Activated naive CD4-positive, alpha-beta T cell treated with anti-CD3 and anti-CD28 coated beads for 36 hours (primary cell): ENCODE data around the gene YOD1. TPM values are rescaled to one million over a fixed set of nuclear protein-coding genes. Genes with fewer than 3 reads are reported as not detected.

Source experiments
- CTCF ChIA-PET: fragments of 350-600 bp; sonication (Branson Sonifier 250); formaldehyde crosslinking; loops from one replicate; lab custom pipeline; 2021; ENCODE audit warnings: antibody characterized with exemption; lab: Charles Lee
- DNase-seq: peaks from one replicate; pipeline ENCODE4 v3.0.0-alpha.2; 2020
- H3K27ac Mint-ChIP-seq: one replicate; pipeline ENCODE4 v1.8.0; 2021; ENCODE audit warnings: mild to moderate bottlenecking, mixed read lengths
- H3K27me3 Mint-ChIP-seq: one replicate; pipeline ENCODE4 v1.8.0; 2021; ENCODE audit warnings: low read depth, mixed read lengths
- H3K36me3 Mint-ChIP-seq: one replicate; pipeline ENCODE4 v1.8.0; 2021; ENCODE audit warnings: low read depth, mixed read lengths
- H3K4me1 Mint-ChIP-seq: one replicate; pipeline ENCODE4 v1.8.0; 2021; ENCODE audit warnings: low read depth, mixed read lengths
- H3K4me3 Mint-ChIP-seq: one replicate; pipeline ENCODE4 v1.8.0; 2021; ENCODE audit warnings: mild to moderate bottlenecking, moderate library complexity, mixed read lengths
- H3K9me3 Mint-ChIP-seq: one replicate; pipeline ENCODE4 v1.8.0; 2021; ENCODE audit warnings: mixed read lengths
- intact Hi-C: fragments of 100-400 bp; cut with micrococcal nuclease; formaldehyde crosslinking; loops from one replicate; pipeline ENCODE4 v1.15.1; 2023
- total RNA-seq, 2 experiments: library from RNA; stranded (reverse); gene quantifications; one replicate each; pipeline ENCODE4 v1.2.3, GENCODE V29; 2021

The YOD1 gene
- 1 to 10 TPM; 8.6 to 8.8 TPM for total RNA-seq

GRCh38 chr1:207051191-207051943 is at the start of gene YOD1:
TSS of gene YOD1 (minus strand) at chr1:207051208. CDS start at chr1:207051030, 178 bp downstream.
- H3K4me1 Mint-ChIP-seq: peaks cover 53% of the 10 kb centered on the region
- peak; percentile 17 for DNase-seq
- no peaks in the 10 kb centered on the region for H3K27me3 Mint-ChIP-seq
- H3K9me3 Mint-ChIP-seq: no peaks in the 10 kb centered on the region
- peaks cover 17% of the 10 kb centered on the region for H3K36me3 Mint-ChIP-seq
- H3K27ac Mint-ChIP-seq: peak within 1 kb of the TSS; percentile 93
- CTCF ChIA-PET: interaction anchor here (1.8 kb wide), 1 partner anchor 43 kb away, joined by 3 read pairs; no protein-coding TSS in a partner anchor
- intact Hi-C loops: loop anchor here (1.0 to 5.0 kb wide), 6 partner anchors 128 to 811 kb away; partner anchors contain the start of gene CD46
- H3K4me3 Mint-ChIP-seq: peak within 1 kb of the TSS; percentile 97

- Mint-ChIP-seq H3K36me3 (peaks cover 9% of the 10 kb centered on the region), H3K9me3 (peaks cover 6% of the 10 kb centered on the region), H3K27me3 (peaks cover 4% of the 10 kb centered on the region), H3K27ac (peak overlapping the region; percentile 86), H3K4me1 (peaks cover 9% of the 10 kb centered on the region), H3K4me3 (no peak overlapping the region)
- peak; percentile 65 for DNase-seq
- CTCF ChIA-PET: interaction anchor here (0.6 to 2.4 kb wide), 8 partner anchors 8 to 402 kb away, joined by 3 to 11 read pairs (median 4); no protein-coding TSS in a partner anchor
- intact Hi-C loops: loop anchor here (1.0 to 5.0 kb wide), 10 partner anchors 9 to 402 kb away; partner anchors contain the start of gene CD55
These were observed 46.9 kb upstream of the YOD1 start for GRCh38 chr1:207097871-207098324.

- peaks cover 24% of the 10 kb centered on the region for H3K4me1 Mint-ChIP-seq
- DNase-seq: no peak
- intact Hi-C loops: no loop called here
These were observed 42.9 kb upstream of the YOD1 start for GRCh38 chr1:207093944-207094343.

GRCh38 chr1:207091200-207091908 is 40.3 kb upstream of the YOD1 start:
- no peak overlapping the region for H3K4me3 Mint-ChIP-seq
- no peaks in the 10 kb centered on the region for H3K27me3 Mint-ChIP-seq
- H3K36me3 Mint-ChIP-seq: no peaks in the 10 kb centered on the region
- CTCF ChIA-PET: interaction anchor here (4.2 kb wide), 1 partner anchor 314 kb away, joined by 21 read pairs; no protein-coding TSS in a partner anchor
- H3K27ac Mint-ChIP-seq: no peak overlapping the region
- no peaks in the 10 kb centered on the region for H3K9me3 Mint-ChIP-seq
- intact Hi-C loops: no loop called here
- peaks cover 22% of the 10 kb centered on the region for H3K4me1 Mint-ChIP-seq
- no peak for DNase-seq

More at GRCh38 chr1:207093944-207094343, 42.9 kb upstream of the YOD1 start:
- Mint-ChIP-seq H3K27ac (no peak overlapping the region), H3K27me3 (no peaks in the 10 kb centered on the region), H3K4me3 (no peak overlapping the region), H3K36me3 (peaks cover 8% of the 10 kb centered on the region), H3K9me3 (peaks cover 2% of the 10 kb centered on the region)
- CTCF ChIA-PET: interaction anchor here (0.6 to 2.0 kb wide), 3 partner anchors 44 to 406 kb away, joined by 3 to 12 read pairs (median 5); partner anchors contain the start of gene YOD1

- Mint-ChIP-seq H3K9me3 (no peaks in the 10 kb centered on the region), H3K27ac (peak overlapping the region; percentile 57), H3K27me3 (no peaks in the 10 kb centered on the region), H3K36me3 (no peaks in the 10 kb centered on the region), H3K4me3 (peak overlapping the region; percentile 65), H3K4me1 (peaks cover 26% of the 10 kb centered on the region)
- intact Hi-C loops: loop anchor here (1.0 to 2.0 kb wide), 3 partner anchors 8 to 410 kb away; no protein-coding TSS in a partner anchor
- no peak for DNase-seq
- CTCF ChIA-PET: interaction anchor here (0.7 to 4.2 kb wide), 5 partner anchors 8 to 410 kb away, joined by 3 to 21 read pairs (median 4); no protein-coding TSS in a partner anchor
These were observed 38.8 kb upstream of the YOD1 start for GRCh38 chr1:207089627-207090355.

- Mint-ChIP-seq H3K4me3 (peak within 1 kb of the TSS; percentile 65), H3K27me3 (no peaks in the 10 kb centered on the region), H3K9me3 (no peaks in the 10 kb centered on the region), H3K27ac (peak within 1 kb of the TSS; percentile 57), H3K4me1 (peaks cover 30% of the 10 kb centered on the region), H3K36me3 (no peaks in the 10 kb centered on the region)
- CTCF ChIA-PET: interaction anchor here (0.7 to 4.2 kb wide), 4 partner anchors 9 to 411 kb away, joined by 3 to 21 read pairs (median 6); no protein-coding TSS in a partner anchor
- DNase-seq: peak; percentile 68
- intact Hi-C loops: loop anchor here (1.0 to 2.0 kb wide), 3 partner anchors 8 to 410 kb away; no protein-coding TSS in a partner anchor
These were observed 38.0 kb upstream of the YOD1 start, which contains the start of gene C4BPB for GRCh38 chr1:207088701-207089626. TSS of gene C4BPB (plus strand) at chr1:207088860. CDS start at chr1:207089532, 672 bp downstream.

- no peaks in the 10 kb centered on the region for H3K27me3 Mint-ChIP-seq
- no peak for DNase-seq
- no peaks in the 10 kb centered on the region for H3K9me3 Mint-ChIP-seq
- intact Hi-C loops: loop anchor here (2.0 kb wide), 1 partner anchor 325 kb away; no protein-coding TSS in a partner anchor
- H3K4me3 Mint-ChIP-seq: no peak overlapping the region
- CTCF ChIA-PET: interaction anchor here (2.5 to 4.2 kb wide), 2 partner anchors 318 to 412 kb away, joined by 7 to 21 read pairs; no protein-coding TSS in a partner anchor
- H3K4me1 Mint-ChIP-seq: peaks cover 30% of the 10 kb centered on the region
- H3K36me3 Mint-ChIP-seq: no peaks in the 10 kb centered on the region
- H3K27ac Mint-ChIP-seq: no peak overlapping the region
These were observed 37.2 kb upstream of the YOD1 start for GRCh38 chr1:207088161-207088560.

- Mint-ChIP-seq H3K9me3 (no peaks in the 10 kb centered on the region), H3K4me1 (peaks cover 30% of the 10 kb centered on the region), H3K4me3 (no peak overlapping the region), H3K36me3 (no peaks in the 10 kb centered on the region), H3K27me3 (no peaks in the 10 kb centered on the region), H3K27ac (no peak overlapping the region)
- DNase-seq: no peak
- CTCF ChIA-PET: interaction anchor here (3.3 to 8.4 kb wide), 2 partner anchors 320 to 414 kb away, joined by 23 to 70 read pairs; no protein-coding TSS in a partner anchor
- intact Hi-C loops: no loop called here
These were observed 34.9 kb upstream of the YOD1 start for GRCh38 chr1:207085887-207086286.

- H3K36me3 Mint-ChIP-seq: no peaks in the 10 kb centered on the region
- intact Hi-C loops: loop anchor here (1.0 to 5.0 kb wide), 4 partner anchors 98 to 415 kb away; partner anchors contain the start of gene CD55
- CTCF ChIA-PET: interaction anchor here (0.7 to 8.4 kb wide), 18 partner anchors 11 to 415 kb away, joined by 3 to 70 read pairs (median 4); partner anchors contain the start of genes CD55 and CR1
These were observed 33.7 kb upstream of the YOD1 start for GRCh38 chr1:207084701-207085180.

GRCh38 chr1:207084232-207084631 is 33.2 kb upstream of the YOD1 start:
- no peaks in the 10 kb centered on the region for H3K9me3 Mint-ChIP-seq
- intact Hi-C loops: loop anchor here (1.0 to 5.0 kb wide), 4 partner anchors 98 to 415 kb away; partner anchors contain the start of gene CD55
- H3K27me3 Mint-ChIP-seq: no peaks in the 10 kb centered on the region
- H3K4me1 Mint-ChIP-seq: peaks cover 18% of the 10 kb centered on the region
- no peaks in the 10 kb centered on the region for H3K36me3 Mint-ChIP-seq
- no peak overlapping the region for H3K27ac Mint-ChIP-seq
- CTCF ChIA-PET: interaction anchor here (0.5 to 8.4 kb wide), 19 partner anchors 10 to 416 kb away, joined by 3 to 70 read pairs (median 4); partner anchors contain the start of genes CD55 and CR1
- DNase-seq: no peak
- no peak overlapping the region for H3K4me3 Mint-ChIP-seq

More at GRCh38 chr1:207084701-207085180, 33.7 kb upstream of the YOD1 start:
- H3K27ac Mint-ChIP-seq: no peak overlapping the region
- H3K4me1 Mint-ChIP-seq: peaks cover 23% of the 10 kb centered on the region
- no peaks in the 10 kb centered on the region for H3K9me3 Mint-ChIP-seq
- no peak overlapping the region for H3K4me3 Mint-ChIP-seq
- H3K27me3 Mint-ChIP-seq: no peaks in the 10 kb centered on the region
- DNase-seq: peak; percentile 73
